Stimulated activated CD4-positive, alpha-beta T cell treated with anti-CD3 and anti-CD28 coated beads, TNF-alpha, amount 100 ng/mL, for 1 hour (primary cell): ENCODE results near the gene MRPL49.

Experiments used
- DNase-seq, 3 donors: peaks; one replicate each; pipeline ENCODE4 v3.0.0-alpha.2; 2020; ENCODE audit warnings: low read depth in 3 of 3, low spot score in 1 of 3

Gene MRPL49

GRCh38 chr11:65102142-65103095 lies 19.7 kb upstream of the MRPL49 start:
- DNase-seq: no peak

- DNase-seq: no peak
These were observed 18.6 kb upstream of the MRPL49 start for GRCh38 chr11:65103476-65103875.

GRCh38 chr11:65104628-65105027 lies 17.5 kb upstream of the MRPL49 start:
- no peak for DNase-seq

GRCh38 chr11:65107078-65107477 lies 15.0 kb upstream of the MRPL49 start:
- no peak for DNase-seq

- no peak for DNase-seq
These were observed 14.2 kb upstream of the MRPL49 start for GRCh38 chr11:65107751-65108468.

- no peak for DNase-seq
These were observed 13.5 kb upstream of the MRPL49 start for GRCh38 chr11:65108469-65109123.

- DNase-seq: no peak
These were observed 12.6 kb upstream of the MRPL49 start for GRCh38 chr11:65109231-65110198.

GRCh38 chr11:65110354-65110861 lies 11.7 kb upstream of the MRPL49 start:
- DNase-seq: peak; percentile 86 to 99 (median 91)

GRCh38 chr11:65111159-65111743 lies 10.9 kb upstream of the MRPL49 start:
- DNase-seq: no peak

- peak; percentile 86 for DNase-seq
These were observed 10.2 kb upstream of the MRPL49 start, which contains the start of gene TM7SF2 for GRCh38 chr11:65111744-65112545. Gene TM7SF2 (plus strand): TSS chr11:65111872. CDS start chr11:65112016, 144 bp downstream.

- peak; percentile 43 to 68 (median 54) for DNase-seq
These were observed 9.4 kb upstream of the MRPL49 start for GRCh38 chr11:65112546-65113360.

GRCh38 chr11:65113361-65113756 lies 8.8 kb upstream of the MRPL49 start:
- no peak for DNase-seq

GRCh38 chr11:65113839-65114238 lies 8.3 kb upstream of the MRPL49 start:
- no peak for DNase-seq

- no peak for DNase-seq
These were observed 7.5 kb upstream of the MRPL49 start for GRCh38 chr11:65114538-65115171.

- no peak for DNase-seq
These were observed 6.6 kb upstream of the MRPL49 start for GRCh38 chr11:65115361-65116082.

- DNase-seq: peak in 1 of 3 donors; percentile 48
These were observed 5.5 kb upstream of the MRPL49 start for GRCh38 chr11:65116370-65117205.
